H9 (cell line): Measurements from ENCODE around the gene TCEAL7. TPM values are rescaled to one million over a fixed set of nuclear protein-coding genes. Genes with fewer than 3 reads are reported as not detected.
A peak's percentile ranks its signal among the peaks of the same experiment; 100 is the strongest.

ENCODE experiments used
- DNase-seq: peaks from one replicate; pipeline ENCODE4 v3.0.0-alpha.2; 2017
- H2AFZ ChIP-seq: one replicate; pipeline ENCODE4 v1.6.1; 2013; ENCODE audit warnings: mild to moderate bottlenecking, low read length, control low read depth, moderate library complexity
- H2AK5ac ChIP-seq: 2 replicates; pipeline ENCODE4 v1.6.1; 2013; ENCODE audit warnings: low read length, control low read depth, mixed read lengths; ENCODE audit not compliant: insufficient read length
- H2BK120ac ChIP-seq: one replicate; pipeline ENCODE4 v1.6.1; 2013; ENCODE audit warnings: low read depth, mild to moderate bottlenecking, low read length, control low read depth, inconsistent platforms; ENCODE audit not compliant: poor library complexity, severe bottlenecking
- H2BK12ac ChIP-seq: 2 replicates; pipeline ENCODE4 v1.6.1; 2013; ENCODE audit warnings: low read length, control low read depth, mixed read lengths, low read depth; ENCODE audit not compliant: insufficient read length
- H2BK15ac ChIP-seq: 2 replicates; pipeline ENCODE4 v1.6.1; 2013; ENCODE audit warnings: low read depth, low read length, control low read depth
- H2BK20ac ChIP-seq: one replicate; pipeline ENCODE4 v1.6.1; 2013; ENCODE audit warnings: low read depth, mild to moderate bottlenecking, low read length, control low read depth, inconsistent platforms; ENCODE audit not compliant: poor library complexity, severe bottlenecking
- H2BK5ac ChIP-seq: 2 replicates; pipeline ENCODE4 v1.6.1; 2013; ENCODE audit warnings: low read length, control low read depth, mixed read lengths; ENCODE audit not compliant: insufficient read length
- H3K14ac ChIP-seq: 2 replicates; pipeline ENCODE4 v1.6.1; 2013; ENCODE audit warnings: low read length, control low read depth; ENCODE audit not compliant: insufficient read depth
- H3K18ac ChIP-seq: 2 replicates; pipeline ENCODE4 v1.6.1; 2013; ENCODE audit warnings: low read depth, mild to moderate bottlenecking, mixed read lengths, low read length, control low read depth; ENCODE audit not compliant: insufficient read length
- H3K23ac ChIP-seq: 2 replicates; pipeline ENCODE4 v1.6.1; 2013; ENCODE audit warnings: low read length, control low read depth, mixed read lengths, low read depth; ENCODE audit not compliant: insufficient read length
- H3K23me2 ChIP-seq: 2 replicates; pipeline ENCODE4 v1.6.1; 2013; ENCODE audit warnings: low read depth, mild to moderate bottlenecking, mixed read lengths, low read length, control low read depth; ENCODE audit not compliant: insufficient read length, poor library complexity, severe bottlenecking
- H3K27ac ChIP-seq: 2 replicates; pipeline ENCODE4 v1.5.1; 2013; ENCODE audit warnings: low read length, control low read depth, mixed read lengths, low read depth; ENCODE audit not compliant: insufficient read length
- H3K27me3 ChIP-seq: 2 replicates; pipeline ENCODE4 v1.6.1; 2013; ENCODE audit warnings: low read length, control low read depth, inconsistent platforms; ENCODE audit not compliant: insufficient read depth
- H3K4ac ChIP-seq: 2 replicates; pipeline ENCODE4 v1.6.1; 2013; ENCODE audit warnings: low read depth, mild to moderate bottlenecking, control low read depth, inconsistent platforms, low read length, moderate library complexity
- H3K4me1 ChIP-seq: 2 replicates; pipeline ENCODE4 v1.6.1; 2013; ENCODE audit warnings: low read length, control low read depth, inconsistent platforms; ENCODE audit not compliant: insufficient read depth
- H3K4me2 ChIP-seq: 2 replicates; pipeline ENCODE4 v1.6.1; 2013; ENCODE audit warnings: low read length, control low read depth, mixed read lengths; ENCODE audit not compliant: insufficient read length, insufficient read depth
- H3K56ac ChIP-seq: 2 replicates; pipeline ENCODE4 v1.6.1; 2013; ENCODE audit warnings: low read depth, mild to moderate bottlenecking, mixed read lengths, low read length, control low read depth; ENCODE audit not compliant: insufficient read length
- H3K79me1 ChIP-seq: 2 replicates; pipeline ENCODE4 v1.6.1; 2013; ENCODE audit warnings: low read depth, mild to moderate bottlenecking, moderate library complexity, low read length, control low read depth, inconsistent platforms; ENCODE audit not compliant: insufficient read depth, poor library complexity, severe bottlenecking
- H3K79me2 ChIP-seq: 2 replicates; pipeline ENCODE4 v1.6.1; 2013; ENCODE audit warnings: low read length, control low read depth, inconsistent platforms; ENCODE audit not compliant: insufficient read depth
- H3K9ac ChIP-seq: 2 replicates; pipeline ENCODE4 v1.6.1; 2013; ENCODE audit warnings: low read length, control low read depth, mixed read lengths; ENCODE audit not compliant: insufficient read length; ENCODE audit errors: extremely low read depth
- H3K9me3 ChIP-seq: one replicate; pipeline ENCODE4 v1.6.1; 2013; ENCODE audit warnings: low read depth, low read length, inconsistent platforms; ENCODE audit not compliant: control insufficient read depth
- H3T11ph ChIP-seq: one replicate; pipeline ENCODE4 v1.6.1; 2013; ENCODE audit warnings: mild to moderate bottlenecking, low read length, control low read depth, inconsistent platforms
- H4K20me1 ChIP-seq: one replicate; pipeline ENCODE4 v1.6.1; 2013; ENCODE audit not compliant: control insufficient read depth, insufficient read length, insufficient read depth
- H4K5ac ChIP-seq: 2 replicates; pipeline ENCODE4 v1.6.1; 2013; ENCODE audit warnings: low read depth, mild to moderate bottlenecking, mixed read lengths, low read length, control low read depth; ENCODE audit not compliant: insufficient read length
- H4K8ac ChIP-seq: replicated peaks from 2 replicates; pipeline ENCODE4 v1.6.1; 2013; ENCODE audit warnings: low read length, control low read depth, mixed read lengths, low read depth; ENCODE audit not compliant: insufficient read length
- H4K91ac ChIP-seq: 2 replicates; pipeline ENCODE4 v1.6.1; 2013; ENCODE audit warnings: low read depth, mild to moderate bottlenecking, moderate library complexity, mixed read lengths, low read length, control low read depth; ENCODE audit not compliant: insufficient read length
- H3K27ac Mint-ChIP-seq, 3 experiments: 2 replicates in 2 of 3; 3 replicates in 1 of 3; pipeline ENCODE4 v1.8.0; 2020 to 2021; ENCODE audit warnings: mixed read lengths in 3 of 3, mild to moderate bottlenecking in 1 of 3, moderate library complexity in 1 of 3
- H3K27me3 Mint-ChIP-seq: 2 replicates; pipeline ENCODE4 v1.8.0; 2021; ENCODE audit warnings: low read depth, mild to moderate bottlenecking, moderate library complexity, mixed read lengths
- H3K36me3 Mint-ChIP-seq, 3 experiments: 2 replicates in 2 of 3; 3 replicates in 1 of 3; pipeline ENCODE4 v1.8.0; 2020 to 2021; ENCODE audit warnings: low read depth in 3 of 3, mixed read lengths in 3 of 3; ENCODE audit not compliant: insufficient read depth in 1 of 3
- H3K4me1 Mint-ChIP-seq, 2 experiments: 2 replicates each; pipeline ENCODE4 v1.8.0; 2020; ENCODE audit warnings: mixed read lengths in 2 of 2
- H3K4me3 Mint-ChIP-seq, 2 experiments: 2 replicates in 1 of 2; 3 replicates in 1 of 2; pipeline ENCODE4 v1.8.0; 2020 to 2021; ENCODE audit warnings: mild to moderate bottlenecking in 2 of 2, mixed read lengths in 2 of 2, moderate library complexity in 1 of 2
- H3K9me3 Mint-ChIP-seq, 2 experiments: 2 replicates in 1 of 2; 3 replicates in 1 of 2; pipeline ENCODE4 v1.8.0; 2020; ENCODE audit warnings: mild to moderate bottlenecking in 2 of 2, mixed read lengths in 2 of 2, moderate library complexity in 1 of 2
- WGBS: extraction: QIAGEN DNeasy Blood & Tissue Kit; methylation state at CpG from one replicate; pipeline ENCODE4 v1.1.7; 2013; ENCODE audit warnings: missing lambda C conversion rate, low lambda C conversion rate, mixed read lengths; ENCODE audit not compliant: insufficient read length; ENCODE audit errors: extremely low coverage; 5-methylcytosine and 5-hydroxymethylcytosine counted together
- total RNA-seq: library from RNA; stranded (reverse); gene quantifications from 2 replicates; pipeline ENCODE4 v1.2.1, GENCODE V29; 2021
- TF ChIP-seq, protein P1 (sequence below): fragments of 200-600 bp; sonication (generic); conservative IDR thresholded peaks from 3 replicates; pipeline ENCODE4 v1.8.0; 2021; ENCODE audit warnings: antibody characterized with exemption, mild to moderate bottlenecking

TCEAL7 gene
- total RNA-seq, 1 experiment from 2014 or later, result 2.7 TPM

DNA sequence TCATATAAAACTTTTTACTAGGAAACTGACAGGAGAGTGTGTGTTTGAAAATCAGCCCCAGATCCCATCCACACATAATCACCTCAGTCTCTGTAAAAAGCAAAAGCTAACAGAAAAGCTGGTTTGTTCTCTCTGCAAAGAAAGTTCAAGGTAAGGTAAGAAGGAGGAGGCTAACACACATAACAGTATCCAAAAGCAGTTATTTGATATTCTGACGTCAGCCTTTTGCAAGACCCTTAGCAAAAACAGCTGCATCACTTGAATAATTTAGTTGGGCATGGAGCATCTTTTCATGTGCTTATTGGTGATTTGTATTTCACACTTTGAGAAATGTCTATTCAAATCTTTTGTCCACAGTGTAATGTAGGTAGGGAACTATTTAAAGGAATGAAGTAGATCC is 31.8 kb downstream of the TCEAL7 start:
- no peak overlapping the region for H3K56ac ChIP-seq
- H3K27me3 Mint-ChIP-seq, result no peaks in the 10 kb centered on the region
- no peak overlapping the region for H2BK20ac ChIP-seq
- peaks cover 19 to 21% of the 10 kb centered on the region in 2 experiments for H3K4me1 Mint-ChIP-seq
- peaks cover 4% of the 10 kb centered on the region for H3K23me2 ChIP-seq
- H3K9ac ChIP-seq, result no peak overlapping the region
- no peak overlapping the region for H3K4me2 ChIP-seq
- H2BK12ac ChIP-seq, result no peak overlapping the region
- H3K27ac ChIP-seq, result no peak overlapping the region
- H3K9me3 Mint-ChIP-seq, result peaks cover 0 to 68% of the 10 kb centered on the region in 2 experiments; a peak in 3 of 5 replicates
- no peaks in the 10 kb centered on the region for H3K9me3 ChIP-seq
- TF ChIP-seq, protein P1, sequence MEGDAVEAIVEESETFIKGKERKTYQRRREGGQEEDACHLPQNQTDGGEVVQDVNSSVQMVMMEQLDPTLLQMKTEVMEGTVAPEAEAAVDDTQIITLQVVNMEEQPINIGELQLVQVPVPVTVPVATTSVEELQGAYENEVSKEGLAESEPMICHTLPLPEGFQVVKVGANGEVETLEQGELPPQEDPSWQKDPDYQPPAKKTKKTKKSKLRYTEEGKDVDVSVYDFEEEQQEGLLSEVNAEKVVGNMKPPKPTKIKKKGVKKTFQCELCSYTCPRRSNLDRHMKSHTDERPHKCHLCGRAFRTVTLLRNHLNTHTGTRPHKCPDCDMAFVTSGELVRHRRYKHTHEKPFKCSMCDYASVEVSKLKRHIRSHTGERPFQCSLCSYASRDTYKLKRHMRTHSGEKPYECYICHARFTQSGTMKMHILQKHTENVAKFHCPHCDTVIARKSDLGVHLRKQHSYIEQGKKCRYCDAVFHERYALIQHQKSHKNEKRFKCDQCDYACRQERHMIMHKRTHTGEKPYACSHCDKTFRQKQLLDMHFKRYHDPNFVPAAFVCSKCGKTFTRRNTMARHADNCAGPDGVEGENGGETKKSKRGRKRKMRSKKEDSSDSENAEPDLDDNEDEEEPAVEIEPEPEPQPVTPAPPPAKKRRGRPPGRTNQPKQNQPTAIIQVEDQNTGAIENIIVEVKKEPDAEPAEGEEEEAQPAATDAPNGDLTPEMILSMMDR, result no peak
- no peak overlapping the region for H2AK5ac ChIP-seq
- H3K27ac Mint-ChIP-seq, result no peak overlapping the region
- H3K79me1 ChIP-seq, result no peaks in the 10 kb centered on the region
- no peak overlapping the region for H3K4ac ChIP-seq
- H3K4me1 ChIP-seq, result peaks cover 3% of the 10 kb centered on the region; the same call in 1 of the 2 replicates
- H3T11ph ChIP-seq, result peak overlapping the region; percentile 29
- no peaks in the 10 kb centered on the region for H3K79me2 ChIP-seq
- no peak overlapping the region for H4K5ac ChIP-seq
- no peak overlapping the region for H2BK5ac ChIP-seq
- no peaks in the 10 kb centered on the region for H3K27me3 ChIP-seq
- no peak overlapping the region for H4K91ac ChIP-seq
- no peak overlapping the region for H2BK120ac ChIP-seq
- no CpG with 5 or more reads among the region's 1 CpG for WGBS
- H3K18ac ChIP-seq, result no peak overlapping the region
- H4K8ac ChIP-seq, result no peak overlapping the region
- H2AFZ ChIP-seq, result no peak overlapping the region
- no peaks in the 10 kb centered on the region for H4K20me1 ChIP-seq
- no peak overlapping the region for H2BK15ac ChIP-seq
- H3K4me3 Mint-ChIP-seq, result no peak overlapping the region
- no peak overlapping the region for H3K14ac ChIP-seq
- H3K36me3 Mint-ChIP-seq, result peaks cover 0 to 13% (median 13%) of the 10 kb centered on the region in 3 experiments; a peak in 5 of 7 replicates
- H3K23ac ChIP-seq, result no peak overlapping the region
- no peak for DNase-seq
